Erythroblast (primary cell): ENCODE data around the gene AXL.

Experiments
- GATA1 ChIP-seq: IDR thresholded peaks from 2 replicates; pipeline ENCODE4 v1.6.1; 2011; ENCODE audit warnings: low read depth, mild to moderate bottlenecking, control low read depth, low read length, moderate library complexity
- POLR2A ChIP-seq: IDR thresholded peaks from 2 replicates; pipeline ENCODE4 v1.6.1; 2011; ENCODE audit warnings: mild to moderate bottlenecking, low read length

- no peak for TF ChIP-seq POLR2A
- no peak for TF ChIP-seq GATA1
These were observed 90.4 kb downstream of the AXL start for GRCh38 chr19:41309180-41310032.
